Endometrium (tissue), 2 donors: Measurements from ENCODE around the gene CATSPERD.

Experiments
- FAIRE-seq: peaks from 2 replicates; lab custom pipeline; 2012; peaks lifted over from hg19 to GRCh38; lab: Jason Lieb, UNC
- donor health status: control.
- donor health status: control.

CATSPERD gene, protein sequence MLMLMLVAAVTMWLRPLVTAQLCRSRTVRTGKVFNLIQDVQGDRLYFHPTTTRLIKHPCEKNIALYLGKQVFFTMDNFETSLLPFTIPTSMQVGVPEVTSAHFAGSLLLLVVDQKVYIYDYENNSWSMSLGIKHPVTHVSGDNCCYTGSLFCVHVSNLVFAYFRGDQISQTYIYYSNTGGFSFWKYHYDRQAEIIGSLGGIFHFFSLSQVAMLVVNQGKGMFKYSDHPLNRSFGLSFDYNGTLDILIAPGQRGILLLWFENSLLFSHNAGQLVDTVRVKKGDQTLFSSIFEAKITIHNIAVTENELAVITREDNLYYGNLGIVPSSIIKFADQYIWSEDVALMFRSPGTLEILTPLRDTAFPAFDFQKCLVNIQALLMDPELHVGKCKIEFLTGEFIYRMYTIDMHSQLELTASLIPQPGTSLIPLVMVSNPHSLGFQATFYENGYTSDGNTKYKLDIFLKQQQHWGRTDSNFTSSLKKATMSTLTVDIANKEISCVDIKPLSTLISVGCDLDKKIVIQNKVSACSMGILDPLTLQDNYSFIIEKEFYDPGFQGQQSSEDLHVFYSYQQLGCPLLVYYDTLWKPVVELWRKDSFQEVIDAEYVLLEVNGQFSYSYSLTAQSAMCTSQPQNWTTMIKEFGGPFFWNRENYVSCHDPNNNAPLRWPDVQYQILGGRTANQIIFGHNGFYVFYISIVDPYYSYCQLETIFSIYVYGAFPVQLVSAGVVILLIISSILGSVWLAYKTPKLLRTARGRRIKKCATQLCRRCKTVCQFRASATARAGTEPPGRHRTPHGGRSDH

DNA sequence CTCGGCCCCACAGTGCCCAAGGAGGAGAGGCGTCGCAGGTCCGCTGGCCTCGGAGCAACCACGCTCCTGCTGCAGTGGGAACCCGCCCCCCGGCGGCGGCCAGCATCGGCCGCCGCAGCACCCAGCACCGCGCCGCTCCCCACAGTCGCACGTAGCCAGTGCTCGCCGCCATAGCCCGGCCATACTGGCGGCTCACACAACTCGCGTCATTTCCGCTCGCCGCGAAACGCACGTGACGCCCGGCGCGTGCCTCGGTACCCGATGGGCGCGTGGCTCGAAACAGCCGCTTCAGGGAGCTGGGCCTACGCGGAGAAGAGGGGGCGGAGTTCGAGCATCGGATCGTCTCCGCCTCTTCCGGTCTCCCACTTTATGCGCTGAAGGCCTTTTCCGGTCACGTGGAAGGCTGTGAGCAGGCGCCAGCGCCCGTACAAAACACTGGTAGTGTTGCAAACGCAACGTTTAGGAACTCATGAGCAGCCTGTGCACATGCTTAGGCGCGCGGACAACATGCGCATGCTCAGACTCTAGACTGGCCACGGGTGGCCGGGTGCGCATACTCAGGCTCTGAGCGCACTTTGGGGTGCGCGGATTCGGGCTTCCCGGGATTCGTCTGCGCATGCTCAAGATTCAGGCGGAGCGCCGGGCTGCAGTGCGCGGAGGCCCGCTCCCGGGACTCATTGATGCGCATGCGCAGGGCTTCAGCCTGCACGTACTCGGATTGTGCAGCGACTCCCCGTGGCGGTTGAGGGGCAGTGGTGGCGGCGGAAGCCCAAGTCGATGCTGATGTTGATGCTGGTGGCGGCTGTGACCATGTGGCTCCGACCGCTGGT is at the start of gene CATSPERD, which contains the start of gene LONP1:
CATSPERD (plus strand) TSS at position 677 of the 830 bp plus-strand sequence; CDS start at position 778, 101 bp downstream.
LONP1 (minus strand) TSS at position 186 of the 830 bp plus-strand sequence; CDS start at position 172, 14 bp downstream.
- FAIRE-seq = peak; percentile 94

DNA sequence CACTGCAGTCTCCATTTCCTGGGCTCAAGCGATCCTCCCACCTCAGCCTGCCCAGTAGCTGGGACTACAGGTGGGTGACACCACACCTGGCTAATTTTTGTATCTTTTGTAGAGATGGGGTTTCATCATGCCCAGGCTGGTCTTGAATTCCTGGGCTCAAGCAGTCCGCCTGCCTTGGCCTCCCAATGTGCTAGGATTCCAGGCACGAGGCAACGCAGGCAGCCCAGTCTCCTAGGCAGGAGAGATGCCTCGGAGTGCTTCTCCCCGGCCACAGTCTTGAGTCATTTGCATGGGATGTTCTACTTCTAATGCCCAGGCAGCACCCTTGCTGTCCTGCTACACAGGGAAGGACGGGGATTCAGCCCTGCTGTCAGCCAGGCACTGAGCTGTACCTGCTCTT is 48.8 kb upstream of the CATSPERD start:
- no peak for FAIRE-seq

DNA sequence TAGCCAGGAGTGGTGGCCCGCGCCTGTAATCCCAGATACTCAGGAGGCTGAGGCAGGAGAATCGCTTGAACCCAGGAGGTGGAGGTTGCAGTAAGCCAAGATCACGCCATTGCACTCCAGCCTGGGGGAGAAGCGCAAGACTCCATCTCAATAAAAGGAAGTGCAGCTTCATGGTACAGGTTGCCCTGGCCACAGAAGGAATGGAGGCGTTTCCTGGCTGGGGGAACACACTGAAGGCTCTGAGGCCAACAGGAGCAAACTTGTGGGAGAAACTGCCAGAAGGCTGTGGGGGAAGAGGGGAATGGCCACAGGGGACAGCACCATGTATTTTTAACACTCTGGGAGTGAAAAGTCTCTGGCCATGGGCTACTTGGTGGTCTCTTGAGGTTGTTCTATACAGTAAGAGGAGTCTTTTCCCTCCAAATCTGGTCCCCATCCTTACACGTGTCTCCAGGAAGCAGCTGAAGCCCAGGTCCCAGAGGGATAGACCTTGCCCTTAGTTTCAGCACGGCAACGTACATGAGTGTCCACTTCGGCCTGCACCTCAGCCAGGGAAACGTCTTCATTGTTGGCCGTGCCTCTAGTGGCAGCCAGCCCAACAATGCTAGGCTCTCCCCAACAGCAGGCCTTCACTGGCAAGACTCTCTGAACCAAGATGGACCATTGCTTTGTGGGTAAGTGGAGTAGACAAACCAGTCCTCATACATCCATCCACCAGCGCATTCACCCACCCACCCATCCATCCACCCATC is 47.6 kb upstream of the CATSPERD start:
- FAIRE-seq = no peak

DNA sequence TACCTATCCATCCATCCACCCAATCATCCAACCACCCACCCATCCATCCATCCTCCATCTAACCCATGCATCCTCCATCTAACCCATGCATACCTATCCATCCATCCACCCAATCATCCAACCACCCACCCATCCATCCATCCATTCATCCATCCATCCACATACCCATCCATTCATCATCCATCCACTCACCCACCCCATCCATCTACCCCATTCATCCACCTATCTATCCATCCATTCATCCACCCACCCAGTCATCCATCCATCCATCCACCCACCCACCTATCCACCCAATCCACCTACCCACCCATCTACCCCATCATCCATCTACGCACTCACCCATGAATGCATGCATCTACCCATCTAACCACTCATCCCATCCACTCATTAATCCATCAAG is 46.7 kb upstream of the CATSPERD start:
- no peak for FAIRE-seq

DNA sequence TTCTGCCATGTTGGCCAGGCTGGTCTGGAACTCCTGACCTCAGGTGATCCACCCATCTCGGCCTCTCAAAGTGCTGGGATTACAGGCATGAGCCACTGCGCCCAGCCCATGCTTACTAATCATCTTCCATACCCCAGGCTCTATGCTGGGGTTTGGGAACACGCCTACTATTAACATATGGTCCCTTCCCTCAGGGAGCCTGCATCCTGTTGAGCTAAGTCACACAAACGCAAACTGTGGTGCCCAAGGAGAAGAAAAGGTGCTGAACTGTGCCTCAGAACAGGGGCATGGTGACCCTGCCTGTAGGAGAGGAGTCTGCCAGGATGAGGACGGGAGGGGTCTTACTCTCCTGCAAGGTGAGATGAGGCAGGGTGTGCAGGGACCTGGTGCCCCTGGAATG is 45.7 kb upstream of the CATSPERD start:
- no peak for FAIRE-seq

DNA sequence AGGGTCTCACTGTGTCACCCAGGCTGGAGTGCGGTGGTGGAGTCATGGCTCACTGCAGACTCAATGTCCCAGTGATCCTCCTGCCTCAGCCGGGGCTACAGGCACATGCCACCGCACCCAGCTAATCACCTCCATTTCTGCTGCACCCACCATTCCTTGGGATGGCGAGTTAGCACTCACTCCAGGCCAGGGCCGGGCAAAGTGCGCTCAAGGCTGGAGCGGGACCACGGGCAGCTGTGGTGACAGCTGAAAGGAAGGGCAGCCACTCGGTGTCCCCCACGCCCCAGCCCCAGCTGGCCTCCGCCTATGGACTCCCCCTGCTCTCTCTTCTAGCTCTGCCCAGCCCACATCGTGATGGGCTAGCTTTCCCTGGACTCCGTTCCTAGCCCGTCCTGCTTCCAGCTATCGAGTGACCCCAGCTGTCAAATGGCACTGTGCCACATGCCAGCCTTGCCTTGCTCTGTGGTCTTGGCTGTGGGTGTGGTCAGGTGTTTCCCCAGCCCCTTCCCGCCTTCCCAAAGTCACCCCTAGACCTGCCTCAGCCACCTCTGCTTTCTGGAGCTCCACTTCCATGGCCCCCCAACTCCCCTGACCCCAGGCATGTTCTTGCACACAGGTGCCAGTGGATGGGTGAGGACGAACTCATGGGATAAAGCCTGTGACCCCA is 44.2 kb upstream of the CATSPERD start:
- no peak for FAIRE-seq

DNA sequence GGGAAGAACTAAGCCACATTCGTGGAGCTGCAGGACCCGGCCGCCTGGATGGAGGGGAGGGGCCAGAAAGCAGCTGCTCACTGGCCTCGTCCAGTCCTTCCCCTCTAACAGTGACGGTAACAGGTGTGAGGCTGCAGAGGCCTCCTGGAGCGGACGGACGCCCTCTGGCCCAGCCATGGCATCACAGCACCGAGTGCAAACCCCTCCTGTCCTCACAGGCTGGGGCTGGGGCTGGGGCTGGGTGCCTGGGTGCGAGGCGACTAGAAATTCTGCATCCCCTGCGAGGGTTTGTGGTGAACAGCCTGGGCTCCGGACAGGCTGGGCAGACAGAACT is 43.7 kb upstream of the CATSPERD start:
- no peak for FAIRE-seq

DNA sequence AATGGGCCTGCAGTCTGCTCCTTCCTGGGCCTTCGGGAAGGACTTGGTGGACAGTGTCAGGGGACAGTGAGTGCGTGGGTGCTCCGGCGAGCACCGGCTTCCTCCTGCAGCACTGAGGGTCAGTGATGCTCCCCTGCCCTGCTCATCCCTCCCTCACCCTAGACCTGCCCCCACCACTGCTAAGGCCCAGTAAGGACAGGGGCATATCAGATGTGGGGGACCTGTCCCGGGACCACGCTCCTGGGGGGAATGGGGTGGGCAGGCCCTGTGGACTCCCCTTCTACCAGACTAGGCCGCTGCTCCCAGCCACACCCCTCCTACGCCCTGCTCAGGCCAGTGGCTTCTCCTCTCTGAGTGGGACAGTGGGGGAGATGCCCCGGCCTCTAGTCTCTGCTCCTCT is 43.3 kb upstream of the CATSPERD start:
- no peak for FAIRE-seq

DNA sequence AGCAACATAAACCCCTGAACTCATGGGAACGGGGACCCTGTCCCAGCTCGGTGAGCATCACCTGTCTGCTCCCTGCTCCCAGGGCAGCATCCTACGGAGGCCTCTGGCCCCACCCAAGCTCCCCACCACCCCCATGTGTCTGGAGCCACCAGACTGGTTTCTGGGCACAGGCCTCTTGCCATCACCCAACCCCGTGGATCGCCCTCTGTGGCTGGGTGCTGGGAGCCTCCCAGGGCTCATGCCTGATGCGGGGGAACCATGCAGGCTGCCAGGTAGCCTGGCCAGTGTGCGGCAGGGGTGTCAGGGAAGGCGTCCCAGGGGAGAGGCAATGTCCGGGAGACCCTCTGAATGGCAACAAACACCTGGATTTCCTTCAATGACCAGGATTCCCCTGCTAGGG is 42.9 kb upstream of the CATSPERD start:
- FAIRE-seq = no peak

DNA sequence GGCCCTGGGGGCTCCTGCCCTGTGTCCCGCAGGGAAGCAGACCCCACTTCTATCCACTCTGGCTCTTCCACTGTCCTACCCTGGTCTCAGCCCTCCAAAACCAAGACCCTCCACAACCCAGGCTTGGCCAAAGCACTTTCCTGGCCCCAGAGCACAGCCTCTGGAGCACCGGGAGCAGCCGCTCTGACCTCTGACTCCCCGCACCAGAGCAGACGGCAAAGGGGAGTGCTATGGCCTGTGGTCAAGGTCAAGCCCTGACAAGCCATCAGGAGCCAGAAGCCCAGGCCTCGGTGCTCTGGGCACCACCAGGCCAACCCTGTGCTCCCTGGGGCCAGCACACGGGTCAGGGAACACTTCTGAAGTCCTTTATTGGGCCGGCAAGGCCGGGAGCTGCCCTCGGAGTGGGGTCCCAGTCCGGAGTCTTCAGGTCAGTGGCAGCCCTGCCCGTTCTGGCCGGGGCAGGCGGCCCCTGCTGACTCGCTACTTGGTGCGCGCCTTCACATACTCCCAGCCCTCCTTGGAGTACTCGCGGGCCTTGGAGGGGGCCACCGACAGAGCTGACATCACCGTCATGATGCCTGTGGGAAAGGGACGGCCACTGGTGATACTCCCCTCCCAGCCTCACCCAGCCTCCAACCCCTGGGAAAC is 42.2 kb upstream of the CATSPERD start:
- FAIRE-seq = no peak

DNA sequence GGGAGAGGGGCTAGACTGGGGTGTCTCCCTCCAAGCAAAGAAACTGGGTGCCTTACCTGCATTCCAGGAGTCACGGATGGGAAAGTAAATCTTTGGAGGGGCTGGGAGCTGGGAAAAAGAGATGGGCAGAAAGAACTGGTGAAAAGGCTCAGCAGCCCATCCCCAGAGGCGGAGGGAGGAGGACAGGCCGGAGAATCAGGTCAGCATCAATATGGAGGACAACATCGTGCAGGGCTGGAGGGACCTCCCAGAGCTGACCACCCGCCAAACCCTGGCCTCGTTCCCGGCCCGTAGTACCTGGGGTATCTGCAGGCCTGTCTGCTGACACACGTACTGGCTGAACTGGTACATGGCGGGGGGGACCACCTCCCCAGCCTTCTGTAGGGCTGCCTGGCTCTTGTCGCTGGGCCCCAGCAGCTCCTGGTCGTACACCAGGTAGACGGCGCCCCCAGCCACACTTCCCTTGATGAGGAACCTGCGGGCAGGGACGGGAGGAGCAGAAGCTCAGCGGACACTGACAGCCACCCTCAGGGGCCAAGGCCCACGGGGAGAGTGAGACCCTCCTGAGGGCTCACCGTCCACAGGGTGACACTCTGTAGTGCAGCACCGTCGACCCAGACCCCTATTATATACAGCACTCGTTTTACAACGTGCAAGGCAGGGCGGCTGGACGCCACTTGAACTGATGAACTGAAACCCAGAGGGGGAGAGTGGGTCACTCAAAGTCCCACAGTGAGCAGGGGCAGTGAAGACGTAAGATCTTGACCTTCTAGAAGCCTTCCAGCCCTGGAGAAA is 41.0 kb upstream of the CATSPERD start:
- no peak for FAIRE-seq

DNA sequence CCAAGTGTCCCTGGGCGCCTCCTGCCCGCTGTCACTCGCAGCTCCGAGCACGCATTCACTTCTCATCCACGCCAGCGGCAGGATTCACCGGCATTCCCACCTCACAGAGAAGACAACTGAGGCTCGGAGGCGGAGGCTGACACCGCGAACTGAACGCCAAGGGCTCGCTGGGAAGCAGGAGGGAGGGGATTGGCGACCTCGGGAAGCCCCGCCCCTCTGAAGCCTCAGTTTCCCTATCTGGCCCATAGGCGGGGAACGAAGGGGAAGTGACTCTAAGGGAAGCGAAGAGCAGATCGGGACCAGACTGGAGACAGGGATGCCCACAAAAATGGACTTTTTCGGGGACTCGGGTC is 40.4 kb upstream of the CATSPERD start:
- no peak for FAIRE-seq

DNA sequence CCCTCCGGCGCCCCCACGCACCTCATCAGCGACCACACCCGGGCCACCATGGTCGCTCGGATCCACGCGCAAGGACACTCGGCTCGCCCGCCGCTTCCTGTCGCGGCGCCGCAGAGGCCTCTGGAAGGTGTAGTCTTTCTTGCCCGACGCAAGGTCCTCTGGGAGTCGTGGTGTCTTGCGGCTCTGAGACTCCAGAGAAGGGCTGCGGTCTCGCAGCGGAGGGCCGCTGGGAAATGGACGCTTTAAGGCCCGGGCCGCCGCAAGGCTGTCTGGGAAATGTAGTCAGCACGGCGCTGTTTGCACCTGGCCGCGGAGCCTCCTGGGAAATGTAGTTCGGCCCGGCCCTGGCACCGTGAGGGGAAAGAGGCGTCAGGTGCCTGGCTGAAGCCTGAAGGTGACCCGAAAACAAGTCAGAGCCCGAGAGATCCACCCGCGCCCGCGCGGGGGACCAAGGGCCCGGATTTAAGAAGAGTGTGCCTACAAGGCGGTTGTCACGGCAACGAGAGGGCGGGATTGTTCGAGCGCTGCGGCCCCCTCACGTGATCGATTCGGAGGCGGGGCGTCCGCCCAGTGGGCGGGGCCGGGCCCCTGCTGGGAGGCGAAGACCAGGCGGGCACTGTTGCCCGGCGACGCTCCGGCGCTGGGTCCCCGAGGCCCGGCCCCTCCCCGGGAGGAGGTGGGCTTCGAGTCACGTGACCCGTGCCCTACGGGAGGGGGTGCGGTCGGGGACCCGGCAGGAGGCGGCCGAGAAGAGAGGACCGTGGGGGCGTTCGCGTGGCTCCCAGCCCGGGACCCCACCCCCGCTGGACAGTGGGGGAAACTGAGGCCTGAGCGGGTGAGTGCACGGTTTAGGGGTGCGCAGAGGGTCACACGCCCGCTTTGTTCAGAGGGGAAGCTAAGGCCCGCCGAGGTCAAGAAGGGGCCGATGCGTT is 39.7 kb upstream of the CATSPERD start, which contains the start of the genes HSD11B1L and MICOS13:
HSD11B1L (plus strand) TSS at position 591 of the 932 bp plus-strand sequence. CDS start 3,806 bp downstream, outside the sequence.
MICOS13 (minus strand) TSS at position 80 of the 932 bp plus-strand sequence; CDS start at position 50, 30 bp downstream.
- peak; percentile 98 for FAIRE-seq

DNA sequence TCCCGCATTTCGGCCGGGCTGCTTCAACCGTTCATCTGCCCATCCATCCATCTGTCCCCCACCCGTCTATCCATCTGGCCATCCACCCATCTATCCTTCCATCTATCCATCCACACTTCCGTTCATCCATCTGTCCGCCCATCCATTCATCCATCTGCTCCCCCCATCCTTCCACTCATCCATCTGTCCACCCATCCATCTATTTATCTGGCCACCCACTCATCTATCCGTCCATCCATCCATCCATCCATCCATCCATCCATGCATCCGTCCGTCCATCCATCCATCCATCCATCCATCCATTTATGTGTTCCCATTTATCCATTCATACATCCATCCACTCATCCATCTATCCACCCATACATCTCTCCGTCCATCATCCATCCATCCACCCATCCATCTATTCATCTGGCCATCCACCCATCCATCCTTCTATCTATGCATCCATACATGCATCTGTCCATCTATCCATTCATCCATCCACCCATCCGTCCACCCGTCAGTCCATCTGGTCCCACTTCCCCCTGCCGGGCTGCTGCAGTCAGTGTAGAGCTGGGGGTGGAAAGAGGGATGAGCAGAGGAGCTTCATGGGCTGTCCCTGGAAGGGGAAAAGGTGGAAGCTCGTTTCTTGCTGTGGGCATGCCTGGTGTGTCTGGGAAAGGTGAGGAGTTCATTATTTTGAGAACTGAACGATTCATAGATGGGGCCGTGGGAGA is 38.9 kb upstream of the CATSPERD start:
- FAIRE-seq = no peak

DNA sequence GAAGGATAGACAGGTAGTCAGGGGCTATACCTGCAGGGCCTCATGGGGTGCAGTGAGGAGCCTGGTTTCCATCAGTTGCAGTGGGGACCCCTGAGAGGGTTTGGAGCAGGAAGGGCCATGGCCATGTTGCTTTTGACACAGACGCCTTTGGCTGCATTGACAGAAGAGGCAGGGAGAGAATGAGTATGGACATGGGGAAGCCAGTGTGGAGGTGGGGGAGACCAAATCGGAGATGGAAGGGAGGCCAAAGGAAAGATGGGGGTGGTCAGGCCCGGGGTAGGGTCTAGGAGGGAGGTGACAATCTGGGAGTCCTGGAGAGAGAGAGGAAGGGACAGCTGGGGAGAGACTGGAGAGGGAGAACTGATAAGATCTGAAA is 38.3 kb upstream of the CATSPERD start:
- FAIRE-seq = no peak

DNA sequence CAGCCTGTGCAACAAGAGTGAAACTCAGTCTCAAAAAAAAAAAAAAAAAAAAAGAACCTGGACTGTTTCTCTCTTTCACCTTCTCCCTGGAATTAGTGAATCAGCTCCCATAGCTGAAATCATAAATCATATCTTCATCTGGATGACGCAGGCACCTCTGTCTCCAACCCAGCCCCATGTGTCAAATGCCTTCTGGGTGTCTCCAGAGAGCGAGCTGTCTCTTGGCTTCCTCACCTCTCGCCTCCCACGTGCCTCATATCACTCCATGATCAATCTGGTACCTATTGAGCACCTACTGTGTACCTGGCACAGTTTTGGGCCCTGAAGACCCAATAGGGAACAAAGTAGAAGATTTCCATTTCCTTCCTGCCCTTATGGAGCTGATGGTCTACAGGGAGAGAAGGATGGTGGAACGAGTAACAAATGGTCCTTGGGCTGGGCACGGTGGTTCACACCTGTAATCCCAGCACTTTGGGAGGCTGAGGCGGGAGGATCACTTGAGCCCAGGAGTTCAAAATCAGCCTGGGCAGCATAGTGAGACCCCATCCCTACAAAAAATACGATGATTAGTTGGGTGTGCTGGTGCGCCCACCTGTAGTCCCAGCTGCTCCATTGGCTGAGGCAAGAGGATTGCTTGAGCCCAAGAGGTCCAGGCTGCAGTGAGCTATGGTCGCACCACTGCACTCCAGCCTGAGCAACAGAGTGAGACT is 37.1 kb upstream of the CATSPERD start:
- no peak for FAIRE-seq
